Tibial nerve (tissue), 4 donors: ENCODE results near the gene RTBDN. TPM values are rescaled to one million over a fixed set of nuclear protein-coding genes. Genes with fewer than 3 reads are reported as not detected.

Experiments used
- DNase-seq, 2 donors: peaks; one replicate each; pipeline ENCODE4 v3.0.0-alpha.2; 2019; ENCODE audit warnings: low spot score in 2 of 2
- H3K27ac ChIP-seq, 4 donors: fragments of 200-600 bp; sonication (generic) in 3 of 4; one replicate each; pipeline ENCODE4 v1.5.1; 2017 to 2019; ENCODE audit warnings: mild to moderate bottlenecking in 1 of 4
- H3K27me3 ChIP-seq, 2 donors: fragments of 200-600 bp; sonication (generic) in 1 of 2; one replicate each; pipeline versions ENCODE4 v1.5.1 to v1.6.0; 2017 to 2019
- H3K36me3 ChIP-seq, 3 donors: fragments of 200-600 bp; sonication (generic); one replicate each; pipeline ENCODE4 v1.5.1; 2018 to 2019
- H3K4me1 ChIP-seq, 4 donors: fragments of 200-600 bp; sonication (generic) in 3 of 4; one replicate each; pipeline ENCODE4 v1.5.1; 2017 to 2019
- H3K4me3 ChIP-seq, 4 donors: fragments of 200-600 bp; sonication (generic) in 3 of 4; one replicate each; pipeline ENCODE4 v1.5.1; 2017 to 2019; ENCODE audit warnings: mild to moderate bottlenecking in 1 of 4, moderate library complexity in 1 of 4
- H3K9me3 ChIP-seq, 4 donors: fragments of 200-600 bp; sonication (generic) in 3 of 4; one replicate each; pipeline ENCODE4 v1.5.1; 2017 to 2019
- EP300 ChIP-seq, 2 donors: sonication (generic); formaldehyde crosslinking; IDR thresholded peaks; one replicate each; pipeline ENCODE4 v1.6.1; 2017; ENCODE audit warnings: antibody characterized with exemption in 2 of 2, mild to moderate bottlenecking in 1 of 2
- POLR2A ChIP-seq, 2 donors: fragments of 450-650 bp; IDR thresholded peaks; one replicate each; pipeline ENCODE4 v1.6.1; 2017; ENCODE audit warnings: antibody characterized with exemption in 2 of 2, mild to moderate bottlenecking in 2 of 2, moderate library complexity in 2 of 2
- WGBS, 2 donors: methylation state at CpG; one replicate each; pipeline ENCODE4 v1.1.5; 2018; 5-methylcytosine and 5-hydroxymethylcytosine counted together
- total RNA-seq, 4 donors: library from RNA; depleted of rRNA; stranded (reverse); fragments of >200 nt; gene quantifications; one replicate each; pipeline ENCODE4 v1.1.0, GENCODE V29; 2016
- TF ChIP-seq, protein P1 (sequence below), 5 experiments: fragments of 200-600 bp in 3 of 5; fragments of 450-650 bp in 2 of 5; sonication (generic) in 3 of 5; IDR thresholded peaks; one replicate each; pipeline ENCODE4 v1.5.1; 2016 to 2019; ENCODE audit warnings: antibody characterized with exemption in 5 of 5, mild to moderate bottlenecking in 3 of 5, moderate library complexity in 2 of 5

The RTBDN gene
- total RNA-seq, 4 donors from 2014 or later, result not detected

DNA sequence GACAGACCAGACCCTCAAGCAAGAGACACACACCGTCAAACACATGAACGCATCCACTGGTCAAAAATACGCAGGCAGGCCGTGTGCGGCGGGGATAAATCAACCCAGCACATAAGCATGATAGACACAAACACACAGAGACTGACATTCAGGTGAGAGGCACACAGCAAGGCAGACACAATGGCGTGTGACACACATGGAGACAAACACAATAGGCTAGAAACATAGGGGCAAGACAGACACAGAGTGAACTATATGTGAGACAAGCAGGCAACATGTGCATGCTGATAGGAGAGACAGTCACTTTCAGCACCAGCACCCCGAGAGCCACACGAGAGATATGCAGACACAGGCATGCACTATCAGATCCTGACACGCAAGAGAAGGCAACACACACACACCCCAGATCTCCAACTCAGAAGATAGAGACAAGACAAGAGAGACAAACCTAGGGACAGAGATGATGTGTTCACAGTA is 49.9 kb downstream of the RTBDN start:
- H3K4me3 ChIP-seq, result peak overlapping the region in 1 of 4 donors; percentile 23
- no peaks in the 10 kb centered on the region for H3K36me3 ChIP-seq
- no peak for DNase-seq
- peaks cover 0 to 89% (median 77%) of the 10 kb centered on the region in 4 donors for H3K4me1 ChIP-seq
- H3K9me3 ChIP-seq, result no peaks in the 10 kb centered on the region
- no peaks in the 10 kb centered on the region for H3K27me3 ChIP-seq
- 55 to 62% methylated on average over 10 of the region's 10 CpGs for WGBS, 2 donors
- TF ChIP-seq, protein P1, sequence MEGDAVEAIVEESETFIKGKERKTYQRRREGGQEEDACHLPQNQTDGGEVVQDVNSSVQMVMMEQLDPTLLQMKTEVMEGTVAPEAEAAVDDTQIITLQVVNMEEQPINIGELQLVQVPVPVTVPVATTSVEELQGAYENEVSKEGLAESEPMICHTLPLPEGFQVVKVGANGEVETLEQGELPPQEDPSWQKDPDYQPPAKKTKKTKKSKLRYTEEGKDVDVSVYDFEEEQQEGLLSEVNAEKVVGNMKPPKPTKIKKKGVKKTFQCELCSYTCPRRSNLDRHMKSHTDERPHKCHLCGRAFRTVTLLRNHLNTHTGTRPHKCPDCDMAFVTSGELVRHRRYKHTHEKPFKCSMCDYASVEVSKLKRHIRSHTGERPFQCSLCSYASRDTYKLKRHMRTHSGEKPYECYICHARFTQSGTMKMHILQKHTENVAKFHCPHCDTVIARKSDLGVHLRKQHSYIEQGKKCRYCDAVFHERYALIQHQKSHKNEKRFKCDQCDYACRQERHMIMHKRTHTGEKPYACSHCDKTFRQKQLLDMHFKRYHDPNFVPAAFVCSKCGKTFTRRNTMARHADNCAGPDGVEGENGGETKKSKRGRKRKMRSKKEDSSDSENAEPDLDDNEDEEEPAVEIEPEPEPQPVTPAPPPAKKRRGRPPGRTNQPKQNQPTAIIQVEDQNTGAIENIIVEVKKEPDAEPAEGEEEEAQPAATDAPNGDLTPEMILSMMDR (IDR thresholded peaks at IDR 0.05), result no peak
- TF ChIP-seq EP300 (IDR thresholded peaks at IDR 0.05) (no peak), POLR2A (IDR thresholded peaks at IDR 0.05) (no peak)
- H3K27ac ChIP-seq, result peak overlapping the region; percentile 81 to 100 (median 99)

DNA sequence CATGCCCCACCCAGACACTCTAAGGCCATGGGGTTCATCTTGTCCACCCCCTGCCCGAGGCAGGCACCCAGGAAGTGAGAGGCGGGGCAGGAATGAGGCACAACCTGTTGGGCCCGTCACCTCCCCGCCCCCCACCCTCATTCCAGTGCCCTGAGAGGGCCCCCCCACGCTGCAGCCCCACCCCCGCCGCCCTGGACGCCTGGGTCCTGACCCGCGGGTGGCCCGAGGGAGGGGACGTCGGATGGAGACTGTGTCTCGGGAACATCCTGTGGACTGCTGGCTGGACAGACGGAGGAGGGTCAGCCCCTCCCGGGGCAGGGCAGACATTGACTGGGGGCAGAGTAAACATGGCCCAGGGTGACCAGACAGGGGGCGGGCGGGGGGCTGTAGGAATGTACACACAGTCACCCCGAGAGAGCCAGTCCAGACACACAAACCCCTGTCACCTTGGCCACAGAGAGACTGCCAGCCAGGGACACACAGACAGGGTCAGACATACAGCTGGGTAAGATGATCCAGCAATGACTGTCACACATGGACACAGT is 50.5 kb downstream of the RTBDN start:
- H3K4me1 ChIP-seq, result peaks cover 0 to 89% (median 80%) of the 10 kb centered on the region in 4 donors
- no peak for DNase-seq
- 2 to 7% methylated on average over 13 to 19 of the region's 19 CpGs for WGBS, 2 donors
- H3K4me3 ChIP-seq, result peak overlapping the region in 1 of 4 donors; percentile 53
- H3K9me3 ChIP-seq, result no peaks in the 10 kb centered on the region
- H3K27ac ChIP-seq, result peak overlapping the region; percentile 81 to 100 (median 99)
- H3K36me3 ChIP-seq, result no peaks in the 10 kb centered on the region
- peak in 1 of 2 donors; percentile 49 for TF ChIP-seq EP300 (IDR thresholded peaks at IDR 0.05)
- TF ChIP-seq, protein P1 (IDR thresholded peaks at IDR 0.05), result no peak
- no peaks in the 10 kb centered on the region for H3K27me3 ChIP-seq

DNA sequence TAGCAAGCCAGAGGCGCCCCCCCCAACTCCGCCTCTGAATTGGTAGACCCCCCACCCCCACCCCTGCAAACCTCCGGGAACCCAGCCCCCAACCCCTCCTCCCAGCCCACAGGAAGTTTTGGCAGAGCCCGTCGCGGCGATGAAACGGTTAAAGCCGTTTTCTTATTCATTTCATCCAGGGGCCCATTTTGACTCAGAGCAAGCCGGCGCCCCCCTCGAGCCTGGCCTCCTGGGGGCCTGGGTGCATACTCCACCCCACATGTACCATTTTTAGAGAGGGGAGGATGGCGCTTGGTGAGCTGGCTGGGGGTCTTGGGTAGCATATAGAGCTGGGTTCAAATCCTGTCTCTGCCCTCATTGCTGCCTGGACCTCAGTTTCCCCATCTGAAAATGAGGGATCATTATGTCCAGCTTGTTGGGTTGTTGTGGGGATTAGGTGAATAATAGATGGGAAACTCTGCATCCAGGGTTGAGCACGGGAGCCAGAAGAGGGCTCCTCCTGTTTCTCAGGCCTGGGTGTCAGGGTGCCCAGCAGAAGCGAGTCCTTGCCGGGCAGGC is 51.0 kb downstream of the RTBDN start:
- TF ChIP-seq EP300 (IDR thresholded peaks at IDR 0.05), result no peak
- TF ChIP-seq POLR2A (IDR thresholded peaks at IDR 0.05), result no peak
- Histone ChIP-seq H3K9me3 (no peaks in the 10 kb centered on the region), H3K4me1 (peaks cover 0 to 89% (median 80%) of the 10 kb centered on the region in 4 donors), H3K27me3 (no peaks in the 10 kb centered on the region), H3K4me3 (peak overlapping the region; percentile 27 to 53 (median 46)), H3K36me3 (no peaks in the 10 kb centered on the region), H3K27ac (peak overlapping the region; percentile 81 to 100 (median 99))
- 7 to 8% methylated on average over 6 to 14 of the region's 16 CpGs for WGBS, 2 donors
- no peak for DNase-seq

DNA sequence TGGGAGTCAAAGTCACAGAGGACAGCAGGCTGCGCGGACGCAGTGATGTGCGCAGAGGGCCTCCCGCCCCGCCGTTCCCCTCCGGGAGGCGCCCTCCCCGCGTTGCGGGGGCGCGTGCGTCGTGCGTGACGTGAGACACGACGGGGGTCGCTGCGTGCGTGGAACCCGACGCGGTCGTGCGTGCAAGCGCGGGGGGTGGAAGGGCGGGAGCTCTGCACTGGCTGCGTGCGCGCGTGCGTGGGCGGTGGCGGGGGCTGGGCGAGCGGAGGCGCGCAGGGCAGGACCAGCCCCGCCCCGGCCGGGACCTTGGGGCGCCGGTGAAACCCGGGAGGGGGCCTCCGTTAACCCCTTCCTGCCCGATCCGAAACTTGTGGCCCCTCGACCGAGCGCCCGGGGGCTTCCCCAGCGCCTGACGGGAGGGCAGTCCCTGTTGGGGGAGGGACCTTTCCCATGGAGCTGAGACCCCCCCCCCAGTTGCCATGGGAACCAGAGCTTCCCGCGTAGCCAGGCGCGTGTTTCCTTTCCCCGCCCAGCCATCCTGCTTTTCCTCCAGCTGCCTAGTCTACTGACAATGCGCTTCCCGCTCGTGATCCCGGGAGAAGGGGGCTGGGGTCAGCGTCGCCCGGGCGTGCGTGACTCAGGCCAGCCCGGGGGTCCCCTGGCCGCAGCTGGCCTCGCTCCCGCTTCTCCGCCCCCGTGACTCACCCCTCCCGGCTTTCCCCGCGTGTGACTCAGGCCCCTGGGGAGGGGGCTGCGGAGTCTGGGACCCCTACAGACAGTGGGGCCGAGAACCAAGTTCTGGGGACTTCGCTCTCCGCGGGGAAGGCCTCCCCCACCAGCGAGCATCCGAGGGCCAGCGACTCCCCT is 51.7 kb downstream of the RTBDN start:
- peak; percentile 79 to 81 for DNase-seq

DNA sequence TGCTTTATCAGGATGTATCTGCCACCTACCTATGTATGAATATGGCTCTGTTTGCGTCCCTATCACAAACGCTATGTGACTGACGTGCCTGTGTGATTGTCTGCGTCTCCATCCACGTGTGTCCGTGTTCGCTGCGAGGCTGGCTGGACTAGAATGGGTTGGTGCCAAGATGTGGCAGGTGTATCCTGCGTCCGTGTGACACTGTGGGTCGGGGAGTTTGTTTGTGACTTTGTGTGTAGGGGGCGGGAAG is 52.3 kb downstream of the RTBDN start:
- no peaks in the 10 kb centered on the region for H3K27me3 ChIP-seq
- H3K4me1 ChIP-seq, result peaks cover 0 to 88% (median 77%) of the 10 kb centered on the region in 4 donors
- H3K4me3 ChIP-seq, result peak overlapping the region; percentile 27 to 53 (median 46)
- H3K9me3 ChIP-seq, result no peaks in the 10 kb centered on the region
- no peaks in the 10 kb centered on the region for H3K36me3 ChIP-seq
- H3K27ac ChIP-seq, result peak overlapping the region; percentile 81 to 100 (median 99)
- TF ChIP-seq, protein P1 (IDR thresholded peaks at IDR 0.05), result no peak
- TF ChIP-seq EP300 (IDR thresholded peaks at IDR 0.05) (no peak), POLR2A (IDR thresholded peaks at IDR 0.05) (peak in 1 of 2 donors; percentile 61)
- DNase-seq, result peak in 1 of 2 donors; percentile 72
- 4% methylated on average over 12 of the region's 12 CpGs for WGBS, 2 donors

More for the DNA sequence above, 51.7 kb downstream of the RTBDN start:
- H3K36me3 ChIP-seq, result no peaks in the 10 kb centered on the region
- H3K27ac ChIP-seq, result peak overlapping the region; percentile 81 to 100 (median 99)
- WGBS, 2 donors, result 1% methylated on average over 44 to 45 of the region's 88 CpGs
- peaks cover 0 to 88% (median 77%) of the 10 kb centered on the region in 4 donors for H3K4me1 ChIP-seq
- no peaks in the 10 kb centered on the region for H3K27me3 ChIP-seq
- TF ChIP-seq, protein P1 (IDR thresholded peaks at IDR 0.05), result peak in 2 of 5 experiments; percentile 23 to 52
- TF ChIP-seq EP300 (IDR thresholded peaks at IDR 0.05) (peak; percentile 93 to 95), POLR2A (IDR thresholded peaks at IDR 0.05) (peak; percentile 18 to 52)
- H3K9me3 ChIP-seq, result no peaks in the 10 kb centered on the region
- H3K4me3 ChIP-seq, result peak overlapping the region; percentile 27 to 53 (median 46)
